Erythroblast (primary cell): ENCODE results near the gene CDC42BPB.

Experiments used
- GATA1 ChIP-seq: IDR thresholded peaks from 2 replicates; pipeline ENCODE4 v1.6.1; 2011; ENCODE audit warnings: low read depth, mild to moderate bottlenecking, control low read depth, low read length, moderate library complexity
- POLR2A ChIP-seq: IDR thresholded peaks from 2 replicates; pipeline ENCODE4 v1.6.1; 2011; ENCODE audit warnings: mild to moderate bottlenecking, low read length

DNA sequence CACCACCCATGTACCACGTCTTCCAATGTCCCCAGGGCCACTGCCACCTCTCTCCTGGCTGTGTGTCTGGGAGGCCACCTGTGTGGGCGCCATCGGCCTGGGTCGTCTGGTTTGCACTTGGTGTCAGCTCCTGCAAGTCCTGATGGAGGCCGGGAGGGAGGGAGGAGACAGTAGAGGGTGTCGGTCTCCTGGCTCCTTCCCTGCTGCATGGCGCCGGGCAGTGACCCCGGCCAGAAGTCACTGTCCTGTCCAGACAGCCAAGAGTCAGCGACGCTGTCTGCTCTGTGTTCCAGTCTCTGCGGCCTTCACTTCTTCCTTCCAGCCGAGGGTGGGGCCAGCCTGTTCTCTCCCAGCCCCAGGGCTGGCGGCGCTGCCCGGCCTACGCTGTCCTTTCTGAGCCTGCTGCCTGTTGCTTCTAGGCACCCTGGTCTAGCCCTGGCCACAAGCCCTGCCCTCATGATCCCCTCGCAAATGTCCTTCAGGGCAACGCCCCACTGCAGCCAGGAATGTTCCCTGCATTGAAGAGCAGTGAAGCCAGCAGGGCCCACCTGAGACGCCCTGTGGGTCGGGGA is 13.7 kb upstream of the CDC42BPB start:
- no peak for TF ChIP-seq POLR2A
- no peak for TF ChIP-seq GATA1
